Ishikawa (cell line): Measurements from ENCODE around the gene ZBTB44.

Experiments
- CEBPB ChIP-seq: IDR thresholded peaks from 2 replicates; pipeline ENCODE4 v1.6.1; 2012
- CREB1 ChIP-seq: IDR thresholded peaks from 2 replicates; pipeline ENCODE4 v1.6.1; 2012; ENCODE audit warnings: low read depth
- EGR1 ChIP-seq: IDR thresholded peaks from 2 replicates; pipeline ENCODE4 v1.6.1; 2012
- EP300 ChIP-seq: IDR thresholded peaks from 2 replicates; pipeline ENCODE4 v1.6.1; 2012; ENCODE audit warnings: borderline replicate concordance
- FOXM1 ChIP-seq: IDR thresholded peaks from 2 replicates; pipeline ENCODE4 v1.6.1; 2012; ENCODE audit warnings: low read depth, borderline replicate concordance
- MAX ChIP-seq: IDR thresholded peaks from 2 replicates; pipeline ENCODE4 v1.6.1; 2012
- NFIC ChIP-seq: IDR thresholded peaks from 2 replicates; pipeline ENCODE4 v1.6.1; 2012
- RAD21 ChIP-seq: IDR thresholded peaks from 2 replicates; pipeline ENCODE4 v1.6.1; 2012; ENCODE audit warnings: low read depth
- REST ChIP-seq: IDR thresholded peaks from 2 replicates; pipeline ENCODE4 v1.6.1; 2012; ENCODE audit warnings: low read depth, mild to moderate bottlenecking
- TAF1 ChIP-seq: IDR thresholded peaks from 2 replicates; pipeline ENCODE4 v1.6.1; 2012; ENCODE audit warnings: low read depth, mild to moderate bottlenecking
- TCF12 ChIP-seq: IDR thresholded peaks from 2 replicates; pipeline ENCODE4 v1.6.1; 2012; ENCODE audit warnings: low read depth
- USF1 ChIP-seq: IDR thresholded peaks from 2 replicates; pipeline ENCODE4 v1.6.1; 2012
- YY1 ChIP-seq: IDR thresholded peaks from 2 replicates; pipeline ENCODE4 v1.6.1; 2012; ENCODE audit warnings: low read depth
- ZBTB7A ChIP-seq: IDR thresholded peaks from 2 replicates; pipeline ENCODE4 v1.6.1; 2012; ENCODE audit warnings: low read depth

The ZBTB44 gene

GRCh38 chr11:130234315-130234714 is 80.4 kb downstream of the ZBTB44 start:
- TF ChIP-seq ZBTB7A = no peak
- no peak for TF ChIP-seq NFIC
- no peak for TF ChIP-seq FOXM1

- no peak for TF ChIP-seq TCF12
- TF ChIP-seq EGR1 = no peak
- TF ChIP-seq CREB1 = no peak
- no peak for TF ChIP-seq NFIC
- no peak for TF ChIP-seq ZBTB7A
- no peak for TF ChIP-seq EP300
Measured at GRCh38 chr11:130227373-130227772, 87.3 kb downstream of the ZBTB44 start.

GRCh38 chr11:130223291-130223971 is 91.3 kb downstream of the ZBTB44 start:
- TF ChIP-seq REST = no peak
- TF ChIP-seq ZBTB7A = no peak
- TF ChIP-seq YY1 = no peak
- TF ChIP-seq EP300 = no peak
- TF ChIP-seq TAF1 = no peak
- TF ChIP-seq CREB1 = no peak

GRCh38 chr11:130220311-130221035 is 94.2 kb downstream of the ZBTB44 start:
- TF ChIP-seq FOXM1 = no peak
- TF ChIP-seq TCF12 = no peak
- no peak for TF ChIP-seq MAX
- no peak for TF ChIP-seq EP300
- TF ChIP-seq YY1 = no peak
- TF ChIP-seq USF1 = no peak
- TF ChIP-seq RAD21 = no peak
- TF ChIP-seq ZBTB7A = no peak
- no peak for TF ChIP-seq NFIC
- TF ChIP-seq REST = no peak
- no peak for TF ChIP-seq CREB1
- TF ChIP-seq CEBPB = no peak
- no peak for TF ChIP-seq TAF1

- TF ChIP-seq REST (no peak), MAX (no peak), EP300 (no peak), FOXM1 (no peak), EGR1 (no peak), ZBTB7A (no peak), TCF12 (no peak), CREB1 (no peak)
Measured at GRCh38 chr11:130219148-130219547, 95.6 kb downstream of the ZBTB44 start.
